Activated naive CD8-positive, alpha-beta T cell treated with anti-CD3 and anti-CD28 coated beads, Interleukin-2, amount 50 U/mL, for 16 hours (primary cell): ENCODE measurements around the gene CD164L2.
A peak's percentile ranks its signal among the peaks of the same experiment; 100 is the strongest.
"Not testable (repeated sequence)": the region's sequence is repeated elsewhere in the genome, so short reads cannot be mapped to it uniquely, and the experiment has no call there.

Experiments
- DNase-seq: peaks from one replicate; pipeline ENCODE4 v3.0.0-alpha.2; 2020; ENCODE audit warnings: low read depth, low spot score

CD164L2 gene

GRCh38 chr1:27383039-27383605 lies at the start of gene CD164L2:
Gene CD164L2, minus strand, starts transcription at chr1:27383333. Its CDS starts 94 bp downstream, at chr1:27383239.
- no peak for DNase-seq

- DNase-seq: not testable (repeated sequence)
These were observed 49.6 kb upstream of the CD164L2 start for GRCh38 chr1:27432725-27433124.

- DNase-seq: no peak
These were observed 48.4 kb upstream of the CD164L2 start for GRCh38 chr1:27431601-27431940.

- no peak for DNase-seq
These were observed 47.9 kb upstream of the CD164L2 start for GRCh38 chr1:27430903-27431600.

- DNase-seq: no peak
These were observed 45.9 kb upstream of the CD164L2 start for GRCh38 chr1:27429029-27429425.

GRCh38 chr1:27428316-27429028 lies 45.3 kb upstream of the CD164L2 start:
- no peak for DNase-seq

GRCh38 chr1:27427816-27428315 lies 44.7 kb upstream of the CD164L2 start:
- no peak for DNase-seq

- no peak for DNase-seq
These were observed 44.2 kb upstream of the CD164L2 start for GRCh38 chr1:27427329-27427728.

- DNase-seq: no peak
These were observed 40.6 kb upstream of the CD164L2 start for GRCh38 chr1:27423709-27424108.

GRCh38 chr1:27418326-27419185 lies 35.4 kb upstream of the CD164L2 start:
- DNase-seq: no peak

- DNase-seq: no peak
These were observed 34.6 kb upstream of the CD164L2 start for GRCh38 chr1:27417713-27418112.

GRCh38 chr1:27416387-27417111 lies 33.4 kb upstream of the CD164L2 start:
- peak; percentile 29 for DNase-seq

GRCh38 chr1:27414091-27414490 lies 31.0 kb upstream of the CD164L2 start:
- DNase-seq: no peak

GRCh38 chr1:27413004-27413403 lies 29.9 kb upstream of the CD164L2 start:
- DNase-seq: no peak

GRCh38 chr1:27412502-27412901 lies 29.4 kb upstream of the CD164L2 start:
- no peak for DNase-seq

GRCh38 chr1:27410709-27411108 lies 27.6 kb upstream of the CD164L2 start:
- DNase-seq: no peak

GRCh38 chr1:27409669-27410068 lies 26.5 kb upstream of the CD164L2 start:
- no peak for DNase-seq

- no peak for DNase-seq
These were observed 25.0 kb upstream of the CD164L2 start for GRCh38 chr1:27408151-27408550.

- DNase-seq: not testable (repeated sequence)
These were observed 23.7 kb upstream of the CD164L2 start for GRCh38 chr1:27406791-27407190.

- DNase-seq: no peak
These were observed 23.2 kb upstream of the CD164L2 start for GRCh38 chr1:27406362-27406680.
